CD4-positive, alpha-beta T cell treated with Interleukin-15 for 4 hours (primary cell): ENCODE results near the gene KCNMB2.
"Not testable (repeated sequence)": the region's sequence is repeated elsewhere in the genome, so short reads cannot be mapped to it uniquely, and the experiment has no call there.

Experiments used
- DNase-seq: peaks from one replicate; pipeline ENCODE4 v3.0.0-alpha.2; 2020; ENCODE audit warnings: low spot score

The KCNMB2 gene

GRCh38 chr3:178519701-178520100 lies 16.5 kb upstream of the KCNMB2 start:
- DNase-seq: no peak

GRCh38 chr3:178520451-178520850 lies 15.8 kb upstream of the KCNMB2 start:
- no peak for DNase-seq

- no peak for DNase-seq
Measured at GRCh38 chr3:178522200-178523052, 13.8 kb upstream of the KCNMB2 start.

GRCh38 chr3:178525251-178525650 lies 11.0 kb upstream of the KCNMB2 start:
- no peak for DNase-seq

GRCh38 chr3:178526291-178526690 lies 9.9 kb upstream of the KCNMB2 start:
- DNase-seq: no peak

GRCh38 chr3:178527981-178528380 lies 8.3 kb upstream of the KCNMB2 start:
- no peak for DNase-seq

GRCh38 chr3:178529606-178530225 lies 6.5 kb upstream of the KCNMB2 start:
- DNase-seq: no peak

- no peak for DNase-seq
Measured at GRCh38 chr3:178532476-178532875, 3.8 kb upstream of the KCNMB2 start.

- no peak for DNase-seq
Measured at GRCh38 chr3:178537122-178537705, 978 bp downstream of the KCNMB2 start.

- DNase-seq: no peak
Measured at GRCh38 chr3:178538056-178538455, 1.8 kb downstream of the KCNMB2 start.

GRCh38 chr3:178540184-178540583 lies 3.9 kb downstream of the KCNMB2 start:
- DNase-seq: no peak

- no peak for DNase-seq
Measured at GRCh38 chr3:178545337-178545736, 9.1 kb downstream of the KCNMB2 start.

- DNase-seq: no peak
Measured at GRCh38 chr3:178546079-178546478, 9.8 kb downstream of the KCNMB2 start.

- not testable (repeated sequence) for DNase-seq
Measured at GRCh38 chr3:178549426-178549825, 13.2 kb downstream of the KCNMB2 start.

- DNase-seq: no peak
Measured at GRCh38 chr3:178551916-178552321, 15.7 kb downstream of the KCNMB2 start.

GRCh38 chr3:178558637-178559036 lies 22.4 kb downstream of the KCNMB2 start:
- DNase-seq: no peak

GRCh38 chr3:178560759-178561158 lies 24.5 kb downstream of the KCNMB2 start:
- DNase-seq: no peak

- DNase-seq: no peak
Measured at GRCh38 chr3:178561239-178561638, 25.0 kb downstream of the KCNMB2 start.

- DNase-seq: no peak
Measured at GRCh38 chr3:178562143-178562946, 26.1 kb downstream of the KCNMB2 start.

- no peak for DNase-seq
Measured at GRCh38 chr3:178562947-178563232, 26.7 kb downstream of the KCNMB2 start.

GRCh38 chr3:178567611-178568010 lies 31.4 kb downstream of the KCNMB2 start:
- DNase-seq: no peak

GRCh38 chr3:178568155-178568731 lies 32.0 kb downstream of the KCNMB2 start:
- DNase-seq: no peak
